WTC11 (cell line): ENCODE data around the gene SLC16A10.

Source experiments
- CBFB ChIP-seq: sonication (generic); formaldehyde crosslinking; IDR thresholded peaks from 2 replicates; pipeline ENCODE4 v1.8.1; 2022; ENCODE audit warnings: mild to moderate bottlenecking, low read depth, missing genetic modification reagents
- CREM ChIP-seq: sonication (generic); formaldehyde crosslinking; IDR thresholded peaks from 2 replicates; pipeline ENCODE4 v1.8.1; 2022; ENCODE audit warnings: mild to moderate bottlenecking, missing genetic modification reagents, moderate library complexity
- ETV6 ChIP-seq: sonication (generic); formaldehyde crosslinking; IDR thresholded peaks from 2 replicates; pipeline ENCODE4 v1.8.1; 2022; ENCODE audit warnings: mild to moderate bottlenecking, missing genetic modification reagents
- IRF2 ChIP-seq: sonication (generic); formaldehyde crosslinking; IDR thresholded peaks from 2 replicates; pipeline ENCODE4 v1.8.0; 2022; ENCODE audit warnings: low read depth, missing genetic modification reagents, borderline replicate concordance
- SP1 ChIP-seq: sonication (generic); formaldehyde crosslinking; conservative IDR thresholded peaks from 2 replicates; pipeline ENCODE4 v1.8.1; 2022; ENCODE audit warnings: missing genetic modification reagents
- TP53 ChIP-seq: sonication (generic); formaldehyde crosslinking; IDR thresholded peaks from 2 replicates; pipeline ENCODE4 v1.8.1; 2023; ENCODE audit warnings: mild to moderate bottlenecking, missing genetic modification reagents
- ZNF317 ChIP-seq: sonication (generic); formaldehyde crosslinking; IDR thresholded peaks from 2 replicates; pipeline ENCODE4 v1.8.1; 2023; ENCODE audit warnings: low read depth, mild to moderate bottlenecking, moderate library complexity, missing genetic modification reagents, borderline replicate concordance
- ZNF671 ChIP-seq: fragments of 250-450 bp; sonication (Bioruptor Pico); IDR thresholded peaks from 2 replicates; pipeline ENCODE4 v1.8.0; 2021; ENCODE audit warnings: mild to moderate bottlenecking
- TF ChIP-seq, protein P1 (sequence below): fragments of 200-600 bp; IDR thresholded peaks from 2 replicates; pipeline ENCODE4 v1.8.0; 2022; ENCODE audit warnings: antibody characterized with exemption
- TF ChIP-seq, protein P2 (sequence below): fragments of 250-450 bp; sonication (Bioruptor Pico); IDR thresholded peaks from 2 replicates; pipeline ENCODE4 v1.9.0; 2021; ENCODE audit warnings: mild to moderate bottlenecking, borderline replicate concordance
- TF ChIP-seq, protein P3 (sequence below): sonication (generic); formaldehyde crosslinking; IDR thresholded peaks from 2 replicates; pipeline ENCODE4 v1.8.0; 2022; ENCODE audit warnings: mild to moderate bottlenecking, missing genetic modification reagents
- TF ChIP-seq, protein P4 (sequence below): sonication (generic); formaldehyde crosslinking; IDR thresholded peaks from 2 replicates; pipeline ENCODE4 v1.8.0; 2022; ENCODE audit warnings: missing genetic modification reagents
- TF ChIP-seq, protein P5 (sequence below): fragments of 250-450 bp; sonication (Bioruptor Pico); IDR thresholded peaks from 2 replicates; pipeline ENCODE4 v1.9.0; 2021; ENCODE audit warnings: moderate library complexity, mild to moderate bottlenecking, inconsistent platforms, borderline replicate concordance
- TF ChIP-seq, protein P6 (sequence below): sonication (generic); formaldehyde crosslinking; IDR thresholded peaks from 2 replicates; pipeline ENCODE4 v1.8.0; 2023; ENCODE audit warnings: mild to moderate bottlenecking, missing genetic modification reagents

DNA sequence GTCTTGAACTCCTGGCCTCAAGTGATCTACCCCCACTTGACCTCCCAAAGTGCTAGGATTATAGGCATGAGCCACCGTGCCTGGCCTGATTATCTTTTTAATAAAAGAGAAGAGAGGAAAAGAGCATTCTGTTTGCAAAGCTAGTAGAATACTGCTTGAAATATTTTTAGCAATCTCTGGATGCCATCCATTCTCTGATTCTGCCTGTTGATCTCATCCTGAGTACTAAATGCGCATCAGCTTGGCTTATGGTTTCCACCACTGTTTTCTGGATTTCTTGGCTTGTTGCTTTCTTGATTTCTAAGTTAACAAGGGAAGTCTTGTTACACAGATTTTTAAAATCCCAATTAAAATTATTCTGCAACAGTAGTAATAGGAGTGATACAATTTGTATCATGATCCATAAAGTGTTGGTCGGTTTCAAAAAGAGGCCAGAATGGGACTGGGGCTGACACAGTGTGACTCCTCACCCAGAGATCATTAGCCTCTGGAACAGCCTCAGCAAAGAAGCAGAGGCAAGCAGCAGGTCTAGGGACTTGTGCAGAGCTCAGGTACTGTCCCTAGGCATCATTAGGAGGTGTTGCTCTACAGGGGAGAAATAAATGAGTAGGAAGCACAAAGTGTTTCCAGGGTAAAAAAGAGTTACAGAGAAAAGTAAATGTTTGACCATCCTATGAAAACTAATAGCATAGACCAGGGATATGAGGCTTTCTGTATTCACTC is 17.8 kb upstream of the SLC16A10 start:
- TF ChIP-seq, protein P1, sequence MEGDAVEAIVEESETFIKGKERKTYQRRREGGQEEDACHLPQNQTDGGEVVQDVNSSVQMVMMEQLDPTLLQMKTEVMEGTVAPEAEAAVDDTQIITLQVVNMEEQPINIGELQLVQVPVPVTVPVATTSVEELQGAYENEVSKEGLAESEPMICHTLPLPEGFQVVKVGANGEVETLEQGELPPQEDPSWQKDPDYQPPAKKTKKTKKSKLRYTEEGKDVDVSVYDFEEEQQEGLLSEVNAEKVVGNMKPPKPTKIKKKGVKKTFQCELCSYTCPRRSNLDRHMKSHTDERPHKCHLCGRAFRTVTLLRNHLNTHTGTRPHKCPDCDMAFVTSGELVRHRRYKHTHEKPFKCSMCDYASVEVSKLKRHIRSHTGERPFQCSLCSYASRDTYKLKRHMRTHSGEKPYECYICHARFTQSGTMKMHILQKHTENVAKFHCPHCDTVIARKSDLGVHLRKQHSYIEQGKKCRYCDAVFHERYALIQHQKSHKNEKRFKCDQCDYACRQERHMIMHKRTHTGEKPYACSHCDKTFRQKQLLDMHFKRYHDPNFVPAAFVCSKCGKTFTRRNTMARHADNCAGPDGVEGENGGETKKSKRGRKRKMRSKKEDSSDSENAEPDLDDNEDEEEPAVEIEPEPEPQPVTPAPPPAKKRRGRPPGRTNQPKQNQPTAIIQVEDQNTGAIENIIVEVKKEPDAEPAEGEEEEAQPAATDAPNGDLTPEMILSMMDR: no peak
- no peak for TF ChIP-seq CREM (CRISPR knock-in tag)
- TF ChIP-seq, protein P2, sequence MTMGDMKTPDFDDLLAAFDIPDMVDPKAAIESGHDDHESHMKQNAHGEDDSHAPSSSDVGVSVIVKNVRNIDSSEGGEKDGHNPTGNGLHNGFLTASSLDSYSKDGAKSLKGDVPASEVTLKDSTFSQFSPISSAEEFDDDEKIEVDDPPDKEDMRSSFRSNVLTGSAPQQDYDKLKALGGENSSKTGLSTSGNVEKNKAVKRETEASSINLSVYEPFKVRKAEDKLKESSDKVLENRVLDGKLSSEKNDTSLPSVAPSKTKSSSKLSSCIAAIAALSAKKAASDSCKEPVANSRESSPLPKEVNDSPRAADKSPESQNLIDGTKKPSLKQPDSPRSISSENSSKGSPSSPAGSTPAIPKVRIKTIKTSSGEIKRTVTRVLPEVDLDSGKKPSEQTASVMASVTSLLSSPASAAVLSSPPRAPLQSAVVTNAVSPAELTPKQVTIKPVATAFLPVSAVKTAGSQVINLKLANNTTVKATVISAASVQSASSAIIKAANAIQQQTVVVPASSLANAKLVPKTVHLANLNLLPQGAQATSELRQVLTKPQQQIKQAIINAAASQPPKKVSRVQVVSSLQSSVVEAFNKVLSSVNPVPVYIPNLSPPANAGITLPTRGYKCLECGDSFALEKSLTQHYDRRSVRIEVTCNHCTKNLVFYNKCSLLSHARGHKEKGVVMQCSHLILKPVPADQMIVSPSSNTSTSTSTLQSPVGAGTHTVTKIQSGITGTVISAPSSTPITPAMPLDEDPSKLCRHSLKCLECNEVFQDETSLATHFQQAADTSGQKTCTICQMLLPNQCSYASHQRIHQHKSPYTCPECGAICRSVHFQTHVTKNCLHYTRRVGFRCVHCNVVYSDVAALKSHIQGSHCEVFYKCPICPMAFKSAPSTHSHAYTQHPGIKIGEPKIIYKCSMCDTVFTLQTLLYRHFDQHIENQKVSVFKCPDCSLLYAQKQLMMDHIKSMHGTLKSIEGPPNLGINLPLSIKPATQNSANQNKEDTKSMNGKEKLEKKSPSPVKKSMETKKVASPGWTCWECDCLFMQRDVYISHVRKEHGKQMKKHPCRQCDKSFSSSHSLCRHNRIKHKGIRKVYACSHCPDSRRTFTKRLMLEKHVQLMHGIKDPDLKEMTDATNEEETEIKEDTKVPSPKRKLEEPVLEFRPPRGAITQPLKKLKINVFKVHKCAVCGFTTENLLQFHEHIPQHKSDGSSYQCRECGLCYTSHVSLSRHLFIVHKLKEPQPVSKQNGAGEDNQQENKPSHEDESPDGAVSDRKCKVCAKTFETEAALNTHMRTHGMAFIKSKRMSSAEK (CRISPR knock-in tag): no peak
- TF ChIP-seq TP53 (CRISPR knock-in tag): no peak
- TF ChIP-seq, protein P3, sequence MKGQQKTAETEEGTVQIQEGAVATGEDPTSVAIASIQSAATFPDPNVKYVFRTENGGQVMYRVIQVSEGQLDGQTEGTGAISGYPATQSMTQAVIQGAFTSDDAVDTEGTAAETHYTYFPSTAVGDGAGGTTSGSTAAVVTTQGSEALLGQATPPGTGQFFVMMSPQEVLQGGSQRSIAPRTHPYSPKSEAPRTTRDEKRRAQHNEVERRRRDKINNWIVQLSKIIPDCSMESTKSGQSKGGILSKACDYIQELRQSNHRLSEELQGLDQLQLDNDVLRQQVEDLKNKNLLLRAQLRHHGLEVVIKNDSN (CRISPR knock-in tag): no peak
- TF ChIP-seq, protein P4, sequence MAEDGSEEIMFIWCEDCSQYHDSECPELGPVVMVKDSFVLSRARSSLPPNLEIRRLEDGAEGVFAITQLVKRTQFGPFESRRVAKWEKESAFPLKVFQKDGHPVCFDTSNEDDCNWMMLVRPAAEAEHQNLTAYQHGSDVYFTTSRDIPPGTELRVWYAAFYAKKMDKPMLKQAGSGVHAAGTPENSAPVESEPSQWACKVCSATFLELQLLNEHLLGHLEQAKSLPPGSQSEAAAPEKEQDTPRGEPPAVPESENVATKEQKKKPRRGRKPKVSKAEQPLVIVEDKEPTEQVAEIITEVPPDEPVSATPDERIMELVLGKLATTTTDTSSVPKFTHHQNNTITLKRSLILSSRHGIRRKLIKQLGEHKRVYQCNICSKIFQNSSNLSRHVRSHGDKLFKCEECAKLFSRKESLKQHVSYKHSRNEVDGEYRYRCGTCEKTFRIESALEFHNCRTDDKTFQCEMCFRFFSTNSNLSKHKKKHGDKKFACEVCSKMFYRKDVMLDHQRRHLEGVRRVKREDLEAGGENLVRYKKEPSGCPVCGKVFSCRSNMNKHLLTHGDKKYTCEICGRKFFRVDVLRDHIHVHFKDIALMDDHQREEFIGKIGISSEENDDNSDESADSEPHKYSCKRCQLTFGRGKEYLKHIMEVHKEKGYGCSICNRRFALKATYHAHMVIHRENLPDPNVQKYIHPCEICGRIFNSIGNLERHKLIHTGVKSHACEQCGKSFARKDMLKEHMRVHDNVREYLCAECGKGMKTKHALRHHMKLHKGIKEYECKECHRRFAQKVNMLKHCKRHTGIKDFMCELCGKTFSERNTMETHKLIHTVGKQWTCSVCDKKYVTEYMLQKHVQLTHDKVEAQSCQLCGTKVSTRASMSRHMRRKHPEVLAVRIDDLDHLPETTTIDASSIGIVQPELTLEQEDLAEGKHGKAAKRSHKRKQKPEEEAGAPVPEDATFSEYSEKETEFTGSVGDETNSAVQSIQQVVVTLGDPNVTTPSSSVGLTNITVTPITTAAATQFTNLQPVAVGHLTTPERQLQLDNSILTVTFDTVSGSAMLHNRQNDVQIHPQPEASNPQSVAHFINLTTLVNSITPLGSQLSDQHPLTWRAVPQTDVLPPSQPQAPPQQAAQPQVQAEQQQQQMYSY: no peak
- TF ChIP-seq CBFB (CRISPR knock-in tag): no peak
- TF ChIP-seq SP1 (CRISPR knock-in tag): no peak
- TF ChIP-seq, protein P5, sequence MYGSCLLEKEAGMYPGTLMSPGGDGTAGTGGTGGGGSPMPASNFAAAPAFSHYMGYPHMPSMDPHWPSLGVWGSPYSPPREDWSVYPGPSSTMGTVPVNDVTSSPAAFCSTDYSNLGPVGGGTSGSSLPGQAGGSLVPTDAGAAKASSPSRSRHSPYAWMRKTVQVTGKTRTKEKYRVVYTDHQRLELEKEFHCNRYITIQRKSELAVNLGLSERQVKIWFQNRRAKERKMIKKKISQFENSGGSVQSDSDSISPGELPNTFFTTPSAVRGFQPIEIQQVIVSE (CRISPR knock-in tag): no peak
- TF ChIP-seq, protein P6, sequence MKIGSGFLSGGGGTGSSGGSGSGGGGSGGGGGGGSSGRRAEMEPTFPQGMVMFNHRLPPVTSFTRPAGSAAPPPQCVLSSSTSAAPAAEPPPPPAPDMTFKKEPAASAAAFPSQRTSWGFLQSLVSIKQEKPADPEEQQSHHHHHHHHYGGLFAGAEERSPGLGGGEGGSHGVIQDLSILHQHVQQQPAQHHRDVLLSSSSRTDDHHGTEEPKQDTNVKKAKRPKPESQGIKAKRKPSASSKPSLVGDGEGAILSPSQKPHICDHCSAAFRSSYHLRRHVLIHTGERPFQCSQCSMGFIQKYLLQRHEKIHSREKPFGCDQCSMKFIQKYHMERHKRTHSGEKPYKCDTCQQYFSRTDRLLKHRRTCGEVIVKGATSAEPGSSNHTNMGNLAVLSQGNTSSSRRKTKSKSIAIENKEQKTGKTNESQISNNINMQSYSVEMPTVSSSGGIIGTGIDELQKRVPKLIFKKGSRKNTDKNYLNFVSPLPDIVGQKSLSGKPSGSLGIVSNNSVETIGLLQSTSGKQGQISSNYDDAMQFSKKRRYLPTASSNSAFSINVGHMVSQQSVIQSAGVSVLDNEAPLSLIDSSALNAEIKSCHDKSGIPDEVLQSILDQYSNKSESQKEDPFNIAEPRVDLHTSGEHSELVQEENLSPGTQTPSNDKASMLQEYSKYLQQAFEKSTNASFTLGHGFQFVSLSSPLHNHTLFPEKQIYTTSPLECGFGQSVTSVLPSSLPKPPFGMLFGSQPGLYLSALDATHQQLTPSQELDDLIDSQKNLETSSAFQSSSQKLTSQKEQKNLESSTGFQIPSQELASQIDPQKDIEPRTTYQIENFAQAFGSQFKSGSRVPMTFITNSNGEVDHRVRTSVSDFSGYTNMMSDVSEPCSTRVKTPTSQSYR (CRISPR knock-in tag): no peak
- no peak for TF ChIP-seq IRF2 (CRISPR knock-in tag)
- no peak for TF ChIP-seq ZNF671 (CRISPR knock-in tag)
- TF ChIP-seq ZNF317 (CRISPR knock-in tag): no peak
- TF ChIP-seq ETV6: no peak
